Osteocyte (in vitro differentiated cells): Measurements from ENCODE around the gene NME3. TPM values are rescaled to one million over a fixed set of nuclear protein-coding genes. Genes with fewer than 3 reads are reported as not detected.
A peak's percentile ranks its signal among the peaks of the same experiment; 100 is the strongest.

Experiments
- DNase-seq: peaks from one replicate; pipeline ENCODE4 v3.0.0; 2021; ENCODE audit warnings: mixed read lengths; ENCODE audit not compliant: unreplicated experiment; ENCODE audit errors: extremely low spot score
- H3K27ac Mint-ChIP-seq: one replicate; pipeline ENCODE4 v1.8.0; 2021; ENCODE audit warnings: mild to moderate bottlenecking, mixed read lengths; ENCODE audit not compliant: unreplicated experiment
- H3K27me3 Mint-ChIP-seq: one replicate; pipeline ENCODE4 v1.8.0; 2021; ENCODE audit warnings: mixed read lengths; ENCODE audit not compliant: unreplicated experiment
- H3K36me3 Mint-ChIP-seq: one replicate; pipeline ENCODE4 v1.8.0; 2021; ENCODE audit warnings: mixed read lengths; ENCODE audit not compliant: unreplicated experiment
- H3K4me1 Mint-ChIP-seq: one replicate; pipeline ENCODE4 v1.8.0; 2021; ENCODE audit warnings: mixed read lengths; ENCODE audit not compliant: unreplicated experiment
- H3K4me3 Mint-ChIP-seq: one replicate; pipeline ENCODE4 v1.8.0; 2021; ENCODE audit warnings: mild to moderate bottlenecking, moderate library complexity, mixed read lengths; ENCODE audit not compliant: unreplicated experiment
- H3K9me3 Mint-ChIP-seq: one replicate; pipeline ENCODE4 v1.8.0; 2021; ENCODE audit warnings: mixed read lengths; ENCODE audit not compliant: unreplicated experiment
- microRNA-seq: library from miRNA; unstranded; fragments of <30 nt; microRNA quantifications from one replicate; pipeline ENCODE4 v1.1.0, GENCODE V29; 2020; ENCODE audit not compliant: unreplicated experiment
- total RNA-seq: library from RNA; stranded (reverse); gene quantifications from 2 replicates; pipeline ENCODE4 v1.2.1, GENCODE V29; 2021
- TF ChIP-seq, protein P1 (sequence below): fragments of 200-600 bp; sonication (generic); IDR thresholded peaks from 2 replicates; pipeline ENCODE4 v1.5.0; 2021; ENCODE audit warnings: antibody characterized with exemption, mild to moderate bottlenecking, moderate library complexity

Gene NME3
- total RNA-seq, 1 donor from 2014 or later: 45.8 TPM

DNA sequence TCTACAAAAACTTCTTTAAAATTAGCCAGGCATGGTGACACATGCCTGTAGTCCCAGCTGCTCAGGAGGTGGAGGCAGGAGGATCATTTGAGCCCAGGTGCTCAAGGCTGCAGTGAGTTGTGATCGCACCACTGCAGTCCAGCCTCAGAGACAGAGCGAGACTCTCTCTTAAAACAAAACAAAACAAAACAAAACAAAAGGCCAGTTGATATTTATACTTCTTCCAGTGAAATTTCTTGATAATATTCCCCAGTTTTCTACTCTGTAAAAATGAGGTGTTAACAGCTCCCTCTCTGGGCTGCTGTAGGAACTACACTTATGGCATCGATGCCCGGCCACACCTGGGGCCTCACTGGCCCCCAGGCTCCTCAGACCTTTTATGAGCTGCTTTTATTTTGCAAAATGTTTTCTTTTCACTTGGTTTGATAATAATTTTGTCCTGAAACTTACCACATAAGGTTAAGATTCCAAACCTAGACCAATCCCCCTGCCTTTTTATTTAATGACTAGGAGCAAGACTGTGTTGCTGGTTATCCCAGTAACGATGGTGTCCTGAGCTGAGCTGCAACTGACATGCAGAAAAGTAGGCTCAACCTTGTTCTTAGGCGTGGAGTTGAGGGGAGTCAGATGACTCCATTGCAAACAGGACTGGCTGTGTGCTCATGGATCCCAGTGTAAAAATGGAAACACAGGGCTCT, 47.7 kb downstream of the NME3 start:
- peak overlapping the region; percentile 96 for H3K27ac Mint-ChIP-seq
- H3K36me3 Mint-ChIP-seq: peaks cover 12% of the 10 kb centered on the region
- H3K4me1 Mint-ChIP-seq: peaks cover 30% of the 10 kb centered on the region
- no peak for DNase-seq
- no peak overlapping the region for H3K4me3 Mint-ChIP-seq
- no peaks in the 10 kb centered on the region for H3K9me3 Mint-ChIP-seq
- TF ChIP-seq, protein P1, sequence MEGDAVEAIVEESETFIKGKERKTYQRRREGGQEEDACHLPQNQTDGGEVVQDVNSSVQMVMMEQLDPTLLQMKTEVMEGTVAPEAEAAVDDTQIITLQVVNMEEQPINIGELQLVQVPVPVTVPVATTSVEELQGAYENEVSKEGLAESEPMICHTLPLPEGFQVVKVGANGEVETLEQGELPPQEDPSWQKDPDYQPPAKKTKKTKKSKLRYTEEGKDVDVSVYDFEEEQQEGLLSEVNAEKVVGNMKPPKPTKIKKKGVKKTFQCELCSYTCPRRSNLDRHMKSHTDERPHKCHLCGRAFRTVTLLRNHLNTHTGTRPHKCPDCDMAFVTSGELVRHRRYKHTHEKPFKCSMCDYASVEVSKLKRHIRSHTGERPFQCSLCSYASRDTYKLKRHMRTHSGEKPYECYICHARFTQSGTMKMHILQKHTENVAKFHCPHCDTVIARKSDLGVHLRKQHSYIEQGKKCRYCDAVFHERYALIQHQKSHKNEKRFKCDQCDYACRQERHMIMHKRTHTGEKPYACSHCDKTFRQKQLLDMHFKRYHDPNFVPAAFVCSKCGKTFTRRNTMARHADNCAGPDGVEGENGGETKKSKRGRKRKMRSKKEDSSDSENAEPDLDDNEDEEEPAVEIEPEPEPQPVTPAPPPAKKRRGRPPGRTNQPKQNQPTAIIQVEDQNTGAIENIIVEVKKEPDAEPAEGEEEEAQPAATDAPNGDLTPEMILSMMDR: peak; percentile 76
- no peaks in the 10 kb centered on the region for H3K27me3 Mint-ChIP-seq

- Mint-ChIP-seq H3K4me3 (no peak overlapping the region), H3K4me1 (peaks cover 30% of the 10 kb centered on the region), H3K9me3 (no peaks in the 10 kb centered on the region), H3K36me3 (peaks cover 6% of the 10 kb centered on the region), H3K27ac (peak overlapping the region; percentile 96), H3K27me3 (no peaks in the 10 kb centered on the region)
- TF ChIP-seq, protein P1: no peak
- no peak for DNase-seq
Observed at GRCh38 chr16:1721372-1721771, 50.0 kb downstream of the NME3 start.

Small RNAs within 50 kb of the gene (microRNA-seq; reads per million reads assigned to microRNA genes)
- 3.8 reads per million for gene MIR3177

Other genes with a start within 250 kb of the NME3 start
- 13.5 and 14.5 TPM in 2 replicates for gene TMEM204, start 237.9 kb downstream of the NME3 start, total RNA-seq
- gene IFT140, start 159.5 kb downstream of the NME3 start, total RNA-seq: 36.4 and 38.2 TPM in 2 replicates
- gene CRAMP1, start 159.2 kb downstream of the NME3 start, total RNA-seq: 29.4 and 30.1 TPM in 2 replicates
- 53.6 and 55.1 TPM in 2 replicates for gene JPT2, start 93.3 kb downstream of the NME3 start, total RNA-seq
- gene MAPK8IP3, start 65.3 kb downstream of the NME3 start, total RNA-seq: 89.7 and 105 TPM in 2 replicates
- 21.5 and 22.4 TPM in 2 replicates for gene EME2, start 1.3 kb upstream of the NME3 start, total RNA-seq
- 70.9 and 73.9 TPM in 2 replicates for gene MRPS34, start 1.6 kb upstream of the NME3 start, total RNA-seq
- 52.8 and 53.4 TPM in 2 replicates for gene SPSB3, start 11.0 kb upstream of the NME3 start, total RNA-seq
- gene NUBP2, start 11.4 kb upstream of the NME3 start, total RNA-seq: 55.5 and 56.3 TPM in 2 replicates
- gene IGFALS, start 22.2 kb upstream of the NME3 start, total RNA-seq: 0.34 and 0.43 TPM in 2 replicates
- gene HAGH, start 55.3 kb upstream of the NME3 start, total RNA-seq: 55.0 and 57.0 TPM in 2 replicates
- gene FAHD1, start 55.7 kb upstream of the NME3 start, total RNA-seq: 25.9 and 29.5 TPM in 2 replicates
- gene MEIOB, start 100.6 kb upstream of the NME3 start, total RNA-seq: 0.63 and 1.2 TPM in 2 replicates
- not detected in 2 replicates for gene HS3ST6, start 146.9 kb upstream of the NME3 start, total RNA-seq
- gene MSRB1, start 171.7 kb upstream of the NME3 start, total RNA-seq: 17.1 and 21.0 TPM in 2 replicates
- gene RPL3L, start 183.1 kb upstream of the NME3 start, total RNA-seq: 1.2 TPM in 1 of 2 replicates, not detected in the other
- 126 TPM in 2 replicates for gene NDUFB10, start 188.0 kb upstream of the NME3 start, total RNA-seq
- 2,261 and 2,286 TPM in 2 replicates for gene RPS2, start 193.3 kb upstream of the NME3 start, total RNA-seq
- gene RNF151, start 195.3 kb upstream of the NME3 start, total RNA-seq: 0.46 TPM in 1 of 2 replicates, not detected in the other
- gene TBL3, start 200.5 kb upstream of the NME3 start, total RNA-seq: 29.9 and 32.0 TPM in 2 replicates
- 0.54 and 0.91 TPM in 2 replicates for gene NOXO1, start 209.9 kb upstream of the NME3 start, total RNA-seq
- gene GFER, start 212.7 kb upstream of the NME3 start, total RNA-seq: 21.2 and 24.7 TPM in 2 replicates
- 0.57 and 0.91 TPM in 2 replicates for gene SYNGR3, start 218.4 kb upstream of the NME3 start, total RNA-seq
- 45.4 and 46.9 TPM in 2 replicates for gene ZNF598, start 238.3 kb upstream of the NME3 start, total RNA-seq
- 4.1 and 4.4 TPM in 2 replicates for gene NPW, start 248.2 kb upstream of the NME3 start, total RNA-seq